ENCODE measurements around the gene SGSM2. TPM values are rescaled to one million over a fixed set of nuclear protein-coding genes. Genes with fewer than 3 reads are reported as not detected.

SGSM2 gene
- total RNA-seq, 6 experiments from 2014 or later, result 22.4 to 28.2 (median 26.1) TPM

GRCh38 chr17:2415081-2415480, 77.8 kb downstream of the SGSM2 start:
- no peak for TF ChIP-seq CTCF (IDR thresholded peaks at IDR 0.05)
- Mint-ChIP-seq H3K36me3 (ENCODE audit: low read depth) (peaks cover 7% of the 10 kb centered on the region; the same call in 1 of the 2 replicates), H3K4me3 (no peak overlapping the region), H3K27ac (peak overlapping the region; percentile 52), H3K27me3 (ENCODE audit: insufficient read depth) (peaks cover 3% of the 10 kb centered on the region; the same call in 1 of the 2 replicates), H3K4me1 (ENCODE audit: low read depth) (peaks cover 11% of the 10 kb centered on the region), H3K9me3 (no peaks in the 10 kb centered on the region)
- no peak for DNase-seq

DNA sequence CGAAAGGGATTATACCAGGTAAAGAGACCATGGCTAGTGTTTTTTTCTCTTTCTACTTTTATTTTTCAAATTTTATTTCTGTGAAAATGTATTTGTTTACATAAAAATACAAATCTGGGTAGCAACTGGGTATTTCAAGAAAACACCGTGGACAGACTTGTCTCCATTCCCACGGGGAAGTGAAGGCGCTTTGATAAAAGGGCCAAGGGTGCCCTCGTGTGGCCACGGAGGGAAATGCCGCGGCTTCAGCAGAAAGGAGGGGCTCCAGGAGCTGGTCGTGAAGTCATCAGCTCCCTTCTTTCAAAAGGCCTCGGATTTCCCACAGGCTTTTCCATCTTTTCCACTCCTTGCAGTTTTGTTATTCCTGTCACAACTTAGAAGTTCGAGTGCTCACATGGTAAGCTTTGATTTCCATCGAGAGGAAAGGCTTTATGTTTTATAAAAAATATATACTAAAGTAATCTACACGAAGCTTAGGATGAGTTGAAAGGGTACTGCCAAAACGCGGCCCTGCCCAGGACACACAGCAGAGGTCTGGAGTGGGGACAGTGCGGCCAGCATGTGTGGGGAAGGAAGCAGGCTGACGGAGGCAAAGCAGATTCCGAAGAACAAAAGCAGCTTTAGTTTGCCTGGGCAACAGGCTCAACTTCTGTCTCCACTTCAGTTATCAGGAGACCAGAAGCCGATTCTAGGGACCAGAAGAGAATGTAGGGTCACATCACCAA, 78.9 kb downstream of the SGSM2 start:
- peak; percentile 81 for DNase-seq
- peak; percentile 99 for TF ChIP-seq CTCF (IDR thresholded peaks at IDR 0.05)
- Mint-ChIP-seq H3K4me1 (ENCODE audit: low read depth) (peaks cover 11% of the 10 kb centered on the region), H3K9me3 (no peaks in the 10 kb centered on the region), H3K27me3 (ENCODE audit: insufficient read depth) (peaks cover 3% of the 10 kb centered on the region; the same call in 1 of the 2 replicates), H3K4me3 (no peak overlapping the region), H3K36me3 (ENCODE audit: low read depth) (0 out of 2 replicates have a peak, but pooled peaks cover 7% of the 10 kb centered on the region), H3K27ac (peak overlapping the region; percentile 58)

DNA sequence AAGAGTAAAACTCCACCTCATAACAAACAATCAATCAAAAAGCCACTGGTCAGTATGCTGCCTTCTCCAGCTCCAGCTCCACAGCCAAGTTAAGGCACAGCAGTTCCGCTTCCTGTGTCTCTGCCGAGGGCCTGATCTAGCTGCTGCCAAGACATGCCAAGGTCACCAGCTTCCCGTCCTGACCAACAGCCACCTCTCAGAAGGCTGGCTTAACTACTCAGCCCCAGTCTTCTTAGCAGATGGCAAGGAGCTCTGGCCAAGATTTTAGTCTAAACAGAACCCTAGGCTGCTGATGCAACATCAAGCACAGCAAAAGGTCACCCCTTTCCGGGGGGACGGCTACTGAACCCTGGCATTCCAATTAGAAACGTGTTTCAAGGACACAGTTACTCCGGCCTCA, 81.3 kb downstream of the SGSM2 start:
- H3K27me3 Mint-ChIP-seq (ENCODE audit: insufficient read depth), result peaks cover 3% of the 10 kb centered on the region; the same call in 1 of the 2 replicates
- H3K4me3 Mint-ChIP-seq, result no peak overlapping the region
- H3K4me1 Mint-ChIP-seq (ENCODE audit: low read depth), result peaks cover 11% of the 10 kb centered on the region
- no peaks in the 10 kb centered on the region for H3K9me3 Mint-ChIP-seq
- no peak for TF ChIP-seq CTCF (IDR thresholded peaks at IDR 0.05)
- H3K27ac Mint-ChIP-seq, result peak overlapping the region; percentile 67; the same call in 1 of the 2 replicates
- DNase-seq, result no peak
- H3K36me3 Mint-ChIP-seq (ENCODE audit: low read depth), result 0 out of 2 replicates have a peak, but pooled peaks cover 7% of the 10 kb centered on the region

- DNase-seq, result no peak
- Mint-ChIP-seq H3K9me3 (no peaks in the 10 kb centered on the region), H3K27me3 (ENCODE audit: insufficient read depth) (peaks cover 3% of the 10 kb centered on the region; the same call in 1 of the 2 replicates), H3K4me3 (no peak overlapping the region), H3K4me1 (ENCODE audit: low read depth) (peaks cover 11% of the 10 kb centered on the region), H3K27ac (no peak overlapping the region), H3K36me3 (ENCODE audit: low read depth) (0 out of 2 replicates have a peak, but pooled peaks cover 7% of the 10 kb centered on the region)
- no peak for TF ChIP-seq CTCF (IDR thresholded peaks at IDR 0.05)
Measured at GRCh38 chr17:2419486-2419885, 82.2 kb downstream of the SGSM2 start.

- Mint-ChIP-seq H3K36me3 (ENCODE audit: low read depth) (0 out of 2 replicates have a peak, but pooled peaks cover 7% of the 10 kb centered on the region), H3K9me3 (no peaks in the 10 kb centered on the region), H3K4me1 (ENCODE audit: low read depth) (peaks cover 11% of the 10 kb centered on the region), H3K27me3 (ENCODE audit: insufficient read depth) (no peaks in the 10 kb centered on the region), H3K4me3 (no peak overlapping the region), H3K27ac (no peak overlapping the region)
- TF ChIP-seq CTCF (IDR thresholded peaks at IDR 0.05), result no peak
- no peak for DNase-seq
Measured at GRCh38 chr17:2420176-2420575, 82.9 kb downstream of the SGSM2 start.
